HCT116 (cell line): ENCODE results near the gene RBKS. TPM values are rescaled to one million over a fixed set of nuclear protein-coding genes. Genes with fewer than 3 reads are reported as not detected.

Source experiments
- total RNA-seq: library from RNA; stranded (reverse); gene quantifications from one replicate; pipeline ENCODE4 v1.2.1, GENCODE V29; 2021; ENCODE audit not compliant: unreplicated experiment

The RBKS gene
- total RNA-seq, 1 experiment from 2014 or later: 2.4 TPM

Other genes with a start within 250 kb of the RBKS start
- 25.2 TPM for gene SUPT7L, start 226.8 kb downstream of the RBKS start, total RNA-seq
- gene SLC4A1AP, start 226.5 kb downstream of the RBKS start, total RNA-seq: 19.8 TPM
- 66.3 TPM for gene MRPL33, start 118.7 kb downstream of the RBKS start, total RNA-seq
- gene BABAM2, start 342 bp upstream of the RBKS start, total RNA-seq: 23.8 TPM